ENCODE data around the gene CSGALNACT2. TPM values are rescaled to one million over a fixed set of nuclear protein-coding genes. Genes with fewer than 3 reads are reported as not detected.

CSGALNACT2 gene
- total and polyA plus RNA-seq, 2 experiments from 2014 or later = 17.4 to 27.8 TPM

DNA sequence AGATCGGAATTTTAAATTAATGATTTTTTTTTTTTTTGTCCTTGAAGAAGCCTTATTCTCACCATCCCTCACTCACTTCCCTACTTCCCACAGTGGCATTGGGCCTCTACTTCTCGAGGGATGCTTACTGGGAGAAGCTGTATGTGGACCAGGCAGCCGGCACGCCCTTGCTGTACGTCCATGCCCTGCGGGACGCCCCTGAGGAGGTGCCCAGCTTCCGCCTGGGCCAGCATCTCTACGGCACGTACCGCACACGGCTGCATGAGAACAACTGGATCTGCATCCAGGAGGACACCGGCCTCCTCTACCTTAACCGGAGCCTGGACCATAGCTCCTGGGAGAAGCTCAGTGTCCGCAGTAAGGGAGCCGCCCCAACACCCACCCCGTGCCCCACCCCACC is 37.9 kb upstream of the CSGALNACT2 start:
- Histone ChIP-seq H3K36me3 (ENCODE audit: low read depth) (no peaks in the 10 kb centered on the region), H3K4me3 (no peak overlapping the region), H3K27ac (no peak overlapping the region), H3K9me3 (ENCODE audit: low read depth) (no peaks in the 10 kb centered on the region), H3K79me2 (ENCODE audit: insufficient read depth) (no peaks in the 10 kb centered on the region), H3K9me2 (ENCODE audit: insufficient read depth) (no peaks in the 10 kb centered on the region), H4K20me1 (ENCODE audit: insufficient read depth) (no peaks in the 10 kb centered on the region), H2AFZ (no peak overlapping the region), H3K4me1 (ENCODE audit: insufficient read depth) (no peaks in the 10 kb centered on the region), H3K27me3 (replicated peaks; ENCODE audit: insufficient read depth) (peaks cover 11% of the 10 kb centered on the region; the same call in 1 of the 2 replicates), H3F3A (ENCODE audit: insufficient read depth) (no peaks in the 10 kb centered on the region), H3K9ac (no peak overlapping the region), H3K4me2 (ENCODE audit: unreplicated experiment) (no peak overlapping the region)
- 63 to 64% methylated on average over 15 to 17 of the region's 17 CpGs for WGBS, 2 experiments (ENCODE audit: low coverage in 1 of 2, low lambda C conversion rate in 2 of 2, missing lambda C conversion rate in 2 of 2)
- DNase-seq = no peak
- in situ Hi-C loops (cut with MboI) = loop anchor here (10.0 kb wide), 1 partner anchor 226 kb away; no protein-coding TSS in a partner anchor
- no peak for TF ChIP-seq EZH2phosphoT487 (IDR thresholded peaks at IDR 0.05; ENCODE audit: insufficient read depth, low read depth)
- TF ChIP-seq EZH2 (IDR thresholded peaks at IDR 0.05; ENCODE audit: insufficient read depth, poor library complexity, severe bottlenecking) = no peak

DNA sequence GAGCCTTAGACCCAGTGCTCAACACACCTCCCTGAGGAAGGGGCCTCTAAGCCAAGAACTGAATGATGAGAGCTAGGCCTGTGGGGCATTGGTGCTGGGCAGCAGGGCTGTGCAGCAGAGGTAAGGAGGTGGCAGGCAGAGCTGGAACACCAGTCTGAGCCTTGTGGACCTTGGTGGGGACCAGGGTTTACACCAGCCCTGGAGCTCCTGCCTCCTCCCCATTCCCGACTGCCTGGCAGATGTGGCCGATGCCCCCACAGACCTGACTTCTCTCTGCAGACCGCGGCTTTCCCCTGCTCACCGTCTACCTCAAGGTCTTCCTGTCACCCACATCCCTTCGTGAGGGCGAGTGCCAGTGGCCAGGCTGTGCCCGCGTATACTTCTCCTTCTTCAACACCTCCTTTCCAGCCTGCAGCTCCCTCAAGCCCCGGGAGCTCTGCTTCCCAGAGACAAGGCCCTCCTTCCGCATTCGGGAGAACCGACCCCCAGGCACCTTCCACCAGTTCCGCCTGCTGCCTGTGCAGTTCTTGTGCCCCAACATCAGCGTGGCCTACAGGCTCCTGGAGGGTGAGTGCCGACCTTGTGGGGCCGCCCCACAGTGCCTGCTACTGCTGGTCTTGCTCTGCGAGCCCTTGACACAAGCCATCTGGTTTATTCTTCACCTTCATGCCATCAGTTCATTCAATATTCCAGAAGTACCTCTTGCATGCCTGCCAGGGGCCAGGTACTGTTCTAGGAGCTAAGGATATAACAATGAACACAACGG is 36.0 kb upstream of the CSGALNACT2 start:
- Histone ChIP-seq H3K4me2 (ENCODE audit: unreplicated experiment) (no peak overlapping the region), H3K79me2 (ENCODE audit: insufficient read depth) (no peaks in the 10 kb centered on the region), H3K9me2 (ENCODE audit: insufficient read depth) (no peaks in the 10 kb centered on the region), H3K27me3 (replicated peaks; ENCODE audit: insufficient read depth) (peaks cover 11% of the 10 kb centered on the region; the same call in 1 of the 2 replicates), H3F3A (ENCODE audit: insufficient read depth) (no peaks in the 10 kb centered on the region), H3K36me3 (ENCODE audit: low read depth) (no peaks in the 10 kb centered on the region), H2AFZ (no peak overlapping the region), H3K4me1 (ENCODE audit: insufficient read depth) (no peaks in the 10 kb centered on the region), H3K9me3 (ENCODE audit: low read depth) (no peaks in the 10 kb centered on the region), H4K20me1 (ENCODE audit: insufficient read depth) (no peaks in the 10 kb centered on the region), H3K4me3 (no peak overlapping the region), H3K9ac (no peak overlapping the region), H3K27ac (no peak overlapping the region)
- TF ChIP-seq EZH2phosphoT487 (IDR thresholded peaks at IDR 0.05; ENCODE audit: insufficient read depth, low read depth) (no peak), EZH2 (IDR thresholded peaks at IDR 0.05; ENCODE audit: insufficient read depth, poor library complexity, severe bottlenecking) (no peak)
- in situ Hi-C loops (cut with MboI) = loop anchor here (10.0 kb wide), 1 partner anchor 227 kb away; no protein-coding TSS in a partner anchor
- no peak for DNase-seq
- WGBS, 2 experiments (ENCODE audit: low coverage in 1 of 2, low lambda C conversion rate in 2 of 2, missing lambda C conversion rate in 2 of 2) = 59 to 64% methylated on average over 19 of the region's 19 CpGs

- no peaks in the 10 kb centered on the region for H3K79me2 ChIP-seq (ENCODE audit: insufficient read depth)
- H2AFZ ChIP-seq = peak overlapping the region; percentile 83
- H4K20me1 ChIP-seq (ENCODE audit: insufficient read depth) = no peaks in the 10 kb centered on the region
- H3K36me3 ChIP-seq (ENCODE audit: low read depth) = no peaks in the 10 kb centered on the region
- in situ Hi-C loops (cut with MboI) = loop anchor here (10.0 kb wide), 1 partner anchor 231 kb away; no protein-coding TSS in a partner anchor
- no peak for TF ChIP-seq EZH2 (IDR thresholded peaks at IDR 0.05; ENCODE audit: insufficient read depth, poor library complexity, severe bottlenecking)
- no peak for TF ChIP-seq EZH2phosphoT487 (IDR thresholded peaks at IDR 0.05; ENCODE audit: insufficient read depth, low read depth)
- peak; percentile 83 for DNase-seq
- no peak overlapping the region for H3K27ac ChIP-seq
- no peaks in the 10 kb centered on the region for H3K9me2 ChIP-seq (ENCODE audit: insufficient read depth)
- H3K9ac ChIP-seq = no peak overlapping the region; the same call in 1 of the 2 replicates
- 10 to 12% methylated on average over 70 to 71 of the region's 71 CpGs for WGBS, 2 experiments (ENCODE audit: low coverage in 1 of 2, low lambda C conversion rate in 2 of 2, missing lambda C conversion rate in 2 of 2)
- H3K4me3 ChIP-seq = peak overlapping the region; percentile 67
- peak overlapping the region; percentile 53 for H3K4me2 ChIP-seq (ENCODE audit: unreplicated experiment)
- no peaks in the 10 kb centered on the region for H3K9me3 ChIP-seq (ENCODE audit: low read depth)
- H3K27me3 ChIP-seq (replicated peaks; ENCODE audit: insufficient read depth) = 0 out of 2 replicates have a peak, but pooled peaks cover 5% of the 10 kb centered on the region
- H3K4me1 ChIP-seq (ENCODE audit: insufficient read depth) = no peaks in the 10 kb centered on the region
- H3F3A ChIP-seq (ENCODE audit: insufficient read depth) = no peaks in the 10 kb centered on the region
These were observed 32.9 kb upstream of the CSGALNACT2 start for GRCh38 chr10:43105102-43105955.

DNA sequence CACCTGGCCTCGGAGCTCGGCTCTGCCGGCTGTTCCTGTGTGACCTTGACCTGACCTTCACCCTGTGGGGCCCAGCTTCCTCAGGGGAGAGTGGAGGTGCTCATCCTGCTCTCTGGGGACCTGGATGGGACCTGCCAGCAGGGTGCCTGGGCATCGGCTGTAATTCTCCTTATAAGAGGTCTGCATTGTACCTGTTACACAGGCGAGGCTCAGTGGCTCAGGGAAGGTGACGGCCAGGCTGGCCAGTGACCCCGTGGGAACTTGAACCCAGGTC is 32.4 kb upstream of the CSGALNACT2 start:
- DNase-seq = no peak
- in situ Hi-C loops (cut with MboI) = loop anchor here (10.0 kb wide), 1 partner anchor 231 kb away; no protein-coding TSS in a partner anchor

More for the DNA sequence above, 32.4 kb upstream of the CSGALNACT2 start:
- Histone ChIP-seq H3F3A (ENCODE audit: insufficient read depth) (no peaks in the 10 kb centered on the region), H3K27me3 (replicated peaks; ENCODE audit: insufficient read depth) (0 out of 2 replicates have a peak, but pooled peaks cover 5% of the 10 kb centered on the region), H3K27ac (no peak overlapping the region), H4K20me1 (ENCODE audit: insufficient read depth) (no peaks in the 10 kb centered on the region), H3K9me3 (ENCODE audit: low read depth) (no peaks in the 10 kb centered on the region), H3K9me2 (ENCODE audit: insufficient read depth) (no peaks in the 10 kb centered on the region), H3K4me3 (no peak overlapping the region), H3K36me3 (ENCODE audit: low read depth) (no peaks in the 10 kb centered on the region), H3K4me2 (ENCODE audit: unreplicated experiment) (no peak overlapping the region), H3K79me2 (ENCODE audit: insufficient read depth) (no peaks in the 10 kb centered on the region), H2AFZ (no peak overlapping the region), H3K9ac (no peak overlapping the region), H3K4me1 (ENCODE audit: insufficient read depth) (peaks cover 3% of the 10 kb centered on the region)
- TF ChIP-seq EZH2 (IDR thresholded peaks at IDR 0.05; ENCODE audit: insufficient read depth, poor library complexity, severe bottlenecking) (no peak), EZH2phosphoT487 (IDR thresholded peaks at IDR 0.05; ENCODE audit: insufficient read depth, low read depth) (no peak)
- WGBS, 2 experiments (ENCODE audit: low coverage in 1 of 2, low lambda C conversion rate in 2 of 2, missing lambda C conversion rate in 2 of 2) = 37 to 43% methylated on average over 7 of the region's 7 CpGs

Measured in GM23248 (cell line).